Cortex of kidney (tissue), 1 donor: ENCODE data around the gene EFNA2.
"Not testable (repeated sequence)": the region's sequence is repeated elsewhere in the genome, so short reads cannot be mapped to it uniquely, and the experiment has no call there.

Source experiments
- DNase-seq: peaks from one replicate; lab custom pipeline; 2025; lab: John Stamatoyannopoulos, UW

The EFNA2 gene

DNA sequence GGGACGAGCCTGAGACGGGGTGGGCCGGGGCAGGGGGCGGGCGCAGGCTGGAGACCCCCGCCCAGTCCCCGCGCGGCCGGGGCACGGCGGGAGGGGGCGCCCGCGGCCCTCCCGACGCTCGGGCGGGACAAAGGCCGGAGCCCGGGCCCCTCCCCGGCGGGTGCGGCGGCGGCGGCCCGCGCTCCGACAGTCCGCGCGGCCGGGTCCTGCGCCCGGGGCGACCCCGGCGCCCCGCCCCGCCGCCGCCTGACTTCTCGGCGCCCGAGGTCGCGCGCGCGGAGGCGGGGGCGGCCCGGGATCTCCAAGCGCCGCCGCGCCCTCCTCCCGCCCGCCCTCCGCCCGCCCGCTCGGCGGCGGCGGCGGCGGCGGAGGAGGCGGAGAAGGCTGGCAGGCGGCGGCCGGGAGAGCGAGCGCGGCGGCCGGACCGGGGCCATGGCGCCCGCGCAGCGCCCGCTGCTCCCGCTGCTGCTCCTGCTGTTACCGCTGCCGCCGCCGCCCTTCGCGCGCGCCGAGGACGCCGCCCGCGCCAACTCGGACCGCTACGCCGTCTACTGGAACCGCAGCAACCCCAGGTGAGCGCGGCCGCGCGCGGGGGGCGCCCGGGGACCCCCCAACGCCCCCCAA lies at the start of gene EFNA2:
EFNA2 (plus strand) TSS at position 137 of the 624 bp plus-strand sequence; CDS start at position 433, 296 bp downstream.
- DNase-seq = no peak

DNA sequence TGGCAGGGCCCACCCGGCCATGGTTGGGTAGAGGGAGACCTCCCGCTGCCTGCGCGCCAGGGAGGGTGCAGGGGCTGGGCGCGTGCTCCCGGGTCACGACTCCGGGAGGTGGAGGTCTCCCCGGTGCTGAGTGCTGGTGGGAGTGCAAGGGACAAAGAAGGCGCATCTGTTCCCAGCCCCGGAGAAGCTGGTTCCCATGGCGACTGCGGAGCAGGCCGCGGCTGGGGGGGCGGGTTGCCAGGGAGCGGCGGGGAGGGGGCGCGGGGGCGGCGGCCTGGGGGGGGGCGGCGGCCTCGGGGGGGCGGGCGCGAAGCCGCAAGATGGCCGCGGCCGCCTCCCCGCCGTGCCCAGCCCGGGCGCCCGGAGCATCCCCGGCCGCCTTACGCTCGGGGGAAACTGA lies 49.1 kb upstream of the EFNA2 start:
- no peak for DNase-seq

DNA sequence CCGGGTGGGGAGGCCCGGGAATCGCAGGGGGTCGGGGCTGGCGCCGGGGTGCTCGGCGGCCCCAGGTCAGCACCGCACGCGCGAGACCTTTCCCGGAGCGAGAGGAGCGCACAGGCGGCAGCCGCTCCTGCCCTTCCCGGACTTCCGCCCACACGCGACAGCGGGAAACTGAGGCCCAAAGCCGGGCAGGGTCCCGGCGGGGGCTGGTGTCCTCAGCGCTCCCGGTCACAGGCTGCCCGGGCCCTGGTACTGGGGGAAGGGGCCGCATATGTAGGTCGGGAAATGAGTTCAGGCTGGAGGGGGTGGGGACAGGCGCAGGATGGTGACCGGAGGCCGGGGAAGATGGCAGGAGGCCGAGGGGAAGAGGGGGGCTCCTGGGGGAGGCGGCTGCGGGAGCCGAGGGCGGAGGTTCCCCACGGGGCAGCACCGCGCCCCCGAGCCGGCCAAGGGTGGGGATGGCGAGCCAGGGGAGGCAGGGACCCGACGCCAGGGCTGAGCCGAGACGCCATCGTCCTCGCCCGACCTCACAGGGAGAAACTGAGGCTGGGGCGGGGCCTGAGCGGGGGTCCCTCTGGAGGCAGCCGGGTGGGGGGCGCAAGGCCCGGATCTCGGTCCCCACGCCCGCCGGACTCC lies 48.5 kb upstream of the EFNA2 start:
- DNase-seq = no peak

DNA sequence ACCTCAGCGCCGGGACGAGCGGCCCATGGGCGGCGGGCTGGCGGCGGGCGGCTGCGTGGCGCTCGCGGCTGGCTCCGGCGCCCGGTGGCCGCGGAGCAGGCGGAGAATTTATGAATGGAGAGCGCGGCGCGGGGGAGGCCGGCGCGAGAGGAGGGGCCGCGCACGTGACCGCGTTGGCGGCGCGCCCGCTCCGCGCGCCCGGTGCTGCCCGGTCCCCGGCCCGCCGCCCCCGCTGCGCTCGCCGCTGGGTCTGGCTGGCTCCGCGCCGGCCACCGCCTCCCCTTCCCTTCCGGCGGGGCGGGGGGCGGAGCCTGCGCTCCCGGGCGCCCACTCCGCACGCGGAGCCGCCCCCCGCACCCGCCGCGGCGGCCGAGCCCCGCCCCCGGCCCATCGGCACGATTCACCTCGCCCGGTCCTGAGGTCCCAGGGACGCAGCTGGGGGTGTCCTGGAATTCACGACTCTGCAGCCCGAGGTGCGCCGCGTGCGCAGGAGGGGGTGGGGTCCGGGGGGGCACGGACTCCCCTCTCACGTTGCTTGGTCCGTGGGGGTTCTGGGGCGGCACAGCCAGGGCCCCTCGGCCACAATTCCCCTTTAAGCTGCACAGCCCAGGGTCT lies 47.8 kb upstream of the EFNA2 start, which contains the start of gene CBARP:
CBARP (minus strand) TSS at position 252 of the 615 bp plus-strand sequence. CDS start 1,905 bp downstream, outside the sequence.
- no peak for DNase-seq

DNA sequence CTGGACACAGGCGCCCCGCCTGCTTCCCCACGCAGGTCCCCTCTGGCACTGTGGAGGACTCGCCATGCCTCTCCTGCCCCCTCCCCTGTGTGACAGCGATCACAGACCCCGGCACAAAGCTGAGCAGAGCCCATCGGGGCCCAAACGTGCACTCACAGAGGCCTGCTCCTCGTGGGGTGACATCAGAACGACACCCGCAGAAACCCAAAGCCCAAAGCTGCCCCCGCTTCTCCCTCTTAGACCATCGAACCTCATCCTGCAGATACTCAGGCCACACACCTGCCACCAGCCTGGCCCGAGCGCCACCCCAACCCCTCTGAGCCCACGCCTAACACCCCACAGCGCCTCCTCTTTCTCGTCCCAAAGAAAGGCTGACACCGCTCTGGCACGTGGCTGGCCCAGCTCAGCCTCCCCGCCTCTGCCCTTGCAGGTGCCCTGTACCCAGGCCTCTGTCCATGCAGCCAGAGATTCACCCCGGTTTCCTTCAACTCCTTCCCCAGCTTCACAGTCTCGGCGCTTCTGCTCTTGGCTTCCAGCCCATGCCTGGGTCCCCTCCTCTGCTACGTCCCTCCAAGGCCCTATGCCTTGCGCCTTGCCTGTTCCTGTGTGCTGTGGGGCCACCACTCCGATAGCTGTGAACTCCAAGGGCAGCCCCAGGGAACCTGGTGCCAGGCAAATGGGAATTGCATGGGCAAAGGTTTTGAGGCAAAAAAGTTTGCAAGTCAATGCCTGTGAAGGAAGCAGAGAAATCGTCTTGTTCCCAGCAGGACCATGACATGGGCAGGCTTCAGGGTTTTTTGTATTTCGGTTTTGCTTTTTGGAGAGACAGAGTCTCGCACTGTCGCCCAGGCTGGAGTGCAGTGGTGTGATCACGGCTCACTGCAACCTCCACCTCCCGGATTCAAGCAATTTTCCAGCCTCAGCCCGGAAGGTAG lies 47.0 kb upstream of the EFNA2 start:
- no peak for DNase-seq

DNA sequence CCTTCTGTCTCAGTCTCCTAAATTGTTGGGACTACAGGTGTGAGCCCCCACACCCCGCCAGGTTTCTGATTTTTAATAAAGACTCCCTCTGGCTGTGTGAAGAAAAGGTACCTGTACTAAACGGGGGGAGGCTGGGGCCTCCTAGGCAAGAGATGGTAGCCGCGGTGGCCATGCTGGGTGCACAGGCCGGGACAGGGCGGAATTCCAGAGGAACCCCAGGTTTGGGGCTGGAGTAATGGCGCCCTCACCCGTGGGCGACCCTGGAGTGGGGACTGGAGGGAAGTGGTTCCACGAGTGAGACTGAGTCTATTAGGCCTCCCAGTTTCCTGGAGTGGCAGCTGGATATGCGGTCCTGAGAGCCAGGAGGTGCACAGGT lies 46.3 kb upstream of the EFNA2 start:
- DNase-seq = no peak

DNA sequence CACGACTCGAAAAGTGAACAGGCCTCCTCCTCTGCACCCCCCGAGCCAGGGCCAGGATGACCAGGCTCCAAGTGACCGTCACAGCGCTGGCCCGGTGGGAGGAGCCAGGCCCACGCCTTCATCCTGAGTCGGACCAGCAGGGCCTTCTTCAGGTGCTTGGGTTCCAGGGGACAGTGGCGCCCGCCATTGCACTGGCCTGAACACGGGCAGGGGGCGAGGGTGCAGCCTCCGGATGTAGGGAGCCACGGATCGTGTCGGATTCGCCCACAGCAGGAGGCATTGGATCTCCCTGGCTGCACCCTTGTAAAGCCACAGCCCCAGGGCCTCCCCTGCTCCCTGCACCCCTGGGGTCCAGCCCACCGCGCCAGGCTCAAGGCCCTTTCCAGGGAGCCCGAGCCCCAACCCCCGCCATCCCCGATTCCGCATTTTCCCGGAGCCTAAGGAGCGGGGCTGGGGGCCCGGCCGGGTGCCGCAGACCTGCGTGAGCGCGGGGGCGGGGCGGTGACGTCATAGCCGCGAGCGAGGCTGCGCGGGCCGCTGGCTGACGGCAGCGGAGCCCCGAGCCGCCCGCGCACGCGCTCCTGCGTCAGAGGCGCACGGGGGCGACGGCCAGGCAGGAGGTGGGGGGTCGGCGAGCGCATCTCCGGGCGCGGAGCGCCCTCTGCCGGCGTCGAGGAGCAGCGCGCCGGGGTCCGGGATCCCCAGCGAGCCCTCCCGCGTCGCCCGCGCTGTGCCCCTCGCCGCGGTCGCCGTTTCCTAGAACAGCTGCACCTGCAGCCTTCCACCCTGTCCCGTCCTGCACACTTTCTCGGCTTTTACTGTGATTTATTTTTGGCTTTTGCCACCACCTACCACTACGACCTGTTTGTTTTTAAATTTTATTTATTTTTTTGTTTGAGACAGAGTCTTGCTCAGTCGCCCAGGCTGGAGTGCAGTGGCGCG lies 45.6 kb upstream of the EFNA2 start:
- no peak for DNase-seq

DNA sequence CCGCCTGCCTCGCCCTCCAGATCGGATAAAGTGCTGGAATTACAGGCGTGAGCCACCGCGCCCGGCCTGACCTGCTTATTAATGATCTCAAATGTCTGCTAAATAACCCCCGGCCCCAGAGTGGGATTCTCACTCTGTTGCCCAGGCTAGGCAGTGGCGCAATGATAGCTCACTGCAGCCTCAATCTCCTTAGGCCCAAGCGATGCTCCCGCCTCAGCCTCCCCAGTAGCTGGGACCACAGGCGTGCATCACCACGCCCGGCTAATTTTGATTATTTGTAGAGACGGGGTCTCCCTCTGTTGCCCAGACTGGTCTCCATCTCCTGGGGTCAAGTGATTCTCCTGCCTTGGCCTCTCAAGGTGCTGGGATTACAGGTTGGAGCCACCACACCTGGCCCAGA lies 44.7 kb upstream of the EFNA2 start:
- DNase-seq = no peak

DNA sequence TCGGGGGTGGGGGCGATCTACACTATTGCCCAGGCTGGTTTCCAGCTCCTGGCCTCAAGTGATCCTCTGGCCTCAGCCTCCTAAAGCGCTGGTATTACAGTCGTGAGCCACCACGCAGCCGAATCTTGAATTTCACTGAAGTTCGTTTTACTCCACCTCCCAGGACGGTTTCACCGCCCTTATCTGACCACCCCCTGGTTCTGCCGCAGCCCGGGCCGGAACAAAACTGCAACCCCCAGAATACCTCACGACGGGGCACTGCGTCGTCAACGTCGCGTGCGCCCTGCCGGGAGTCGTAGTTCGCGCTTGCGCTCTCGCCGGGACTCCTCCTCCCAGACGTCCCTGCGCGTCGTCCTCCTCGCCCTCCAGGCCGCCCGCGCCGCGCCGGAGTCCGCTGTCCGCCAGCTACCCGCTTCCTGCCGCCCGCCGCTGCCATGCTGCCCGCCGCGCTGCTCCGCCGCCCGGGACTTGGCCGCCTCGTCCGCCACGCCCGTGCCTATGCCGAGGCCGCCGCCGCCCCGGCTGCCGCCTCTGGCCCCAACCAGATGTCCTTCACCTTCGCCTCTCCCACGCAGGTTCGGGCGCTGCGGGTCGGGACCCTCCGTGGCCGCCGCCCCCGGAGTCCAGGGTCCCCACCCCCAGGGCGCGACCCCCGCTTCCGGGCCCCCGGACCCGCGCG lies 44.1 kb upstream of the EFNA2 start, which contains the start of gene ATP5F1D:
ATP5F1D (plus strand) TSS at position 335 of the 679 bp plus-strand sequence; CDS start at position 435, 100 bp downstream.
- no peak for DNase-seq

DNA sequence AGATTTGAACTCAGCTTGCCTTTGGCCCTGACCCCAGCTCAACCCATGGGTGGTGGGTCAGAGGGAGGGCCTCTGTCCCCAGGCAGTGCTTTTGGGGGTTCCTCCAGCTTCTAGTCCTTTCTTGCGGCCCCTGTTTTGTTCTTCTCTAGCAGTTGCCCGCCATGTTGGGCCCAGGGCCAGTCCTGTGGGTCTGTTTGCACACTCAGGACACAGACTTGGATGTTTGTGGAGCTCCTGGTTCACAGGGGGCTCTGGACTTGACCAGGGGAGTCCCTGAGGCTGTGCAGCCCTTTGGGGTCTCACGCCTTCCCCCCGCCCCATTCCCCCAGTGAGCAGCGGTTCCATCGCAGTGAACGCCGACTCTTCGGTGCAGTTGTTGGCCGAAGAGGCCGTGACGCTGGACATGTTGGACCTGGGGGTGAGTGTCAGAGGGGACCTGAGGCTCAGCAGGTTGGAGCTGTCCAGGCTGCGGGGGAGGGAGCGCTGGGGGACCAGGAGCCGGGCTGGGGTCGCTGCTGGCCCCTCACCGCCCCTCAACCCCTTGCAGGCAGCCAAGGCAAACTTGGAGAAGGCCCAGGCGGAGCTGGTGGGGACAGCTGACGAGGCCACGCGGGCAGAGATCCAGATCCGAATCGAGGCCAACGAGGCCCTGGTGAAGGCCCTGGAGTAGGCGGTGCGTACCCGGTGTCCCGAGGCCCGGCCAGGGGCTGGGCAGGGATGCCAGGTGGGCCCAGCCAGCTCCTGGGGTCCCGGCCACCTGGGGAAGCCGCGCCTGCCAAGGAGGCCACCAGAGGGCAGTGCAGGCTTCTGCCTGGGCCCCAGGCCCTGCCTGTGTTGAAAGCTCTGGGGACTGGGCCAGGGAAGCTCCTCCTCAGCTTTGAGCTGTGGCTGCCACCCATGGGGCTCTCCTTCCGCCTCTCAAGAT lies 41.6 kb upstream of the EFNA2 start:
- DNase-seq = no peak

DNA sequence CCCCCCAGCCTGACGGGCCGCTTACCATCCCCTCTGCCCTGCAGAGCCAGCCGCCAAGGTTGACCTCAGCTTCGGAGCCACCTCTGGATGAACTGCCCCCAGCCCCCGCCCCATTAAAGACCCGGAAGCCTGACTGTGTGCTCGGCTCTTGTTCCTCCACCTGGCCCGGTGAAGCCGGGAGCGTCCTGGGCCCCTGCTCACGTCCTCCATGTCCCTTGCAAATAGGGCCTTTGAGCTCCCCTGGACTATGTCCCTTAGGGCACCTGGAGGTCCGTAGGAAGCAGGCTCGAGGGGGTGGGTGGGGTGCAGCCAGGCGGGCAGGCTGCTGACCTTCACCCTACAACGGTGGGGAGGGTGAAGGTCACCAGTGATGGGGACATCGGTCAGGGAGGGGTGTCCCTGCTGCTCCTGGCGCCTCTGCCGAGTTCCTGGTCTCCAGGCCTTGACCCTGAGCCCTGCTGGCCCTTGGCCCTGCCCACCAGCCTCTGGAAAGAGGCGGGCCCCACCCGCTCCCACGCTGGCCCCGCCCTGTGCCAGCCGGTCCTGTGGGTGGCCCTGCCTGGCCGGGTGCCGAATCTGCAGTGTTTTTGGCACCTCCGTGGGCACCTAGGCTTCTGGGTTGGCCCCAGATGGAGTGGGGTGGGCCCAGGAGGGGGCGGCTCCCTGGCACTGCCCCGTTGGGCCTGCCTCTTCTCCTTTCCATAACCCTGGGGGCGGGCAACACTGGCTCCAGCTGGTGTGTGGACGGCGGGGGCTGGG lies 40.8 kb upstream of the EFNA2 start:
- DNase-seq = no peak

DNA sequence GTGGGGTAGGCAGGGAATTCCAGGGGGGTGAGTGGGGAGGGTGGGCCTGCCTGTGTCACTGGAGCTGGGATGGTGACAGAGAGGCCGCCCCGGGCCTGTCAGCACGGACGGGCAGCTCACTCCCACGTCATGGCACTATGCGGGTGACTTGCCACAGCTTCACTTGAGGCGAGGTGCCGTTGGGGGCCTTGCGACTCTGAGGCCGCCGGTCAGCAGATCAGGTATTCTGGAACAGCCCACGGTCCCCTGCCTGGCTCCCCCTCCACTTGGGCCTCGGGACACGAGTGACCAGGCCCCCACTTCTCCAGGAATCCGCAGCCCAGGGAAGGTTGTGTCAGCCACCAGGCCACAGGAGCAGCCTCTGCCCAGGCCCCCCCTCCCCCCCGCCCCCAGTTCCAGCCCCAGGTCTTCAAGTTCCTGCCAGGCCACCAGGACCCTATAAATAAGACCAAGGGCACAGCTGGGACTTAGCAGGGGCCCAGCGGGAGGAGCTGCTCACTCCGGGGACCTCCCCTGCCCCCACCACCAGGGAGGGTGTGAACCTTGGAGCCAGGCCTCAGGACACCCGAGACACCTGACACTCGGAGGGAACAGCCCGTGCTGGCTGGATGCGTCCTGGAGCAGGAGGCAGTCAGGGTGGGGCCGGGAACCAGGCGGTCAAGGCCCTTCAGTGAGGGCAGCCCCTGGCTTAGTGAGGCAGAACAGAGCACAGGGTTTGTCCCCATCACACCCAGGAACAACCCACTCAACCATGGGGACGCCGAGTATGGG lies 40.0 kb upstream of the EFNA2 start:
- no peak for DNase-seq

DNA sequence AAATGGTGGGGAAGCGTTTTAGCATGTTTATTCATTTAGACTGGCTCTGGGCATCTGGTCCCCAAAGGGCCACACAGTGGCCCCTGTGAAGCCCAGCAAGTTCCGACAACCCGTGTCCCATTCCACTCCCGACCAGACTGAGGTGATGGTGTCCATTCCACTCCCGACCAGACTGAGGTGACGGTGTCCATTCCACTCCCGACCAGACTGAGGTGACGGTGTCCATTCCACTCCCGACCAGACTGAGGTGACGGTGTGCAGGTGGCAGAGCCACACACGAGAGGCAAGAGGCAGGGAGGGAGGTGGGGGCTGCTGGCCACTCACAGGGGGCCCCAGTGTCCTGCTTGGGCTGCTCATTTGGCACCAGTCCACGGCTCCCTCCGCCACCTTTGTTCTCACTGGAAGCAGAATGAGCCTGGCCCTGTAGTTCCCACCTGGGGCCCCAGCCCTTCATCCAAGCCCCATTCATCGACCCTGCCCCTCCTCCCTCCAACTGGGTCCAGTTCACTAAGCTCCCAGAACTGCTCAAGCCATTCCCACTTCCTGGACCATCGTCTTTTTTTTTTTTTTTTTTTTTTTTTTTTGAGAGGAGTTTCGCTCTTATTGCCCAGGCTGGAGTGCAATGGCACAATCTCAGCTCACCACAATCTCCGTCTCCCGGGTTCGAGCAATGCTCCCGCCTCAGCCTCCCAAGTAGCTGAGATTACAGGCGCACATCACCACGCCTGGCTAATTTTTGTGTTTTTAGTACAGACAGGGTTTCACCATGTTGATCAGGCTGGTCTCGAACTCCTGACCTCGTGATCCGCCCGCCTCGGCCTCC lies 39.2 kb upstream of the EFNA2 start:
- not testable (repeated sequence) for DNase-seq

DNA sequence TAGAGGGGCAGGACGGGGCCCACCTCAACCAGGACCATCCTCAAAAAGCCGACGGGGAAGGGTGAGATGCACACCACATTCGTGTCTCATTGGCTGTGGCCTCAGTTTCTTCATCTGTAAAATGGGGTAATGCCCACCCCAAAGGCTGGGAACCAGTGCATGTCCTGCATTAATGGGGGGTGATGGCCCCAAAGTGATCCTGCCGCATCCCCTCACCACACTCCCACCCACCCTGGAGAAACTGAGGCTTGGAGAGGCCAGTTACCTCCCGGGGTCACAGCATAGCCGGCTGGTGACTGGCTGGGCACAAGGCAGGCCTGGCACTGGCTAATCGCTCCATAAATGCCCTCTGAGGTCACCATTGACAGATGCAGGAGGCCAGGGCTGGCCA lies 37.9 kb upstream of the EFNA2 start:
- no peak for DNase-seq

DNA sequence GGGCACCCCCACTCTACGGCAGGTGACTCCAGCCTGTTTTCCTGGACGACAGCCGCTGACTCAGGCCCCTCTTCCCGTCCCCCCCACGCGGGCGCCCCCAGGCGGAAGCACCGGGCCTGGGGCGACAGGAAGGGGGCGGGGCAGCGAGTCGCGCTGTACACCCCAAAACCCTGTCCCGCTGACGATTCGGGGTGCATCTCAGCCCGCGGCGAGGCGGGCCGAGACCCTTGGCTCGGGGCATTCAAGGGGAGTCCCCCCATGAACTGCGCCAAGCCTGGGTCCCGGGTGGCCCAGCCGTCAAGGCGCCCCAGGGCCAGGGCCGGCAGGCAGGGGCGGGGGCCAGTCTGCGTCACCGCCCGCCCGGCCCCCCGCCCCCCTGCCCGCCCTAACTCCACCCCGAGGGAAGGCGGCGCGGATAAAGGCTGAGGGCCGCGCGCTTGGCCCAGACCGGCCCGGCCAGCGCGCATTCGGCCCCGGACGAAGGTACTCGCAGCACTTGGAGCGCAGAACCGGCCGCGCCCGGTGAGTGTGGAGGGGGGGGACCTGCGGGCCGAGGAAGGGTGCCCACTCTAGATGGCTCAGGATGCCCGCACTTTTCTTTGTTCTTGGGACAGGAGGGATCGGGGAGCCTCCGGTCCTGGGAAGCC lies 37.4 kb upstream of the EFNA2 start, which contains the start of gene MIDN:
MIDN (plus strand) TSS at position 445 of the 647 bp plus-strand sequence. CDS start 1,714 bp downstream, outside the sequence.
- no peak for DNase-seq

DNA sequence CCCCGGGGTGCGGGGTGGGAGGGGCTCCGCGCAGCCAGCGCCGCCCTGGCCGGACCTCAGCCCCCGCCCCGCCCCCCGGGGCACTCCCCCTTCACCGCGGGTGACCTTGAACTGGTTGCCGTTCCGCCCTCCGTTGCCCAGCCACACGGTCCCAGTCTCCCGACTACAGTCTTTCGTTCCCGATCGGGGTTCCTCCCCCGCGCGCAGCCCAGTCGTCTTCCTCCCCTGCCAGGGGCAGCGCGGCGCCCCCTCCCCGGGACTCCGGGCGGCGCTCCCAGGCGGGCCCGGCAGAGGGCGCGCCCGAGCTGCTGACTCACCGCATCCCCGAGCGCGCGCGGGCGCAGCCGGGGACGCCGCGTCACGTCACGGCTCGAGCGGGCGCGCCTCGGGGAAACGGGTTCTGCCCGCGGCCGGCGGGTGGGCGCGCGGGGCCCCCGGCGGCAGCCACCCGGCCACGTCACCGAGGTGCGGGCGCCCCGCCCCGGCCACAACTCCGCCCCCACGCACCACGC lies 36.8 kb upstream of the EFNA2 start:
- DNase-seq = no peak
